ENCODE results near the gene UBR7.

DNA sequence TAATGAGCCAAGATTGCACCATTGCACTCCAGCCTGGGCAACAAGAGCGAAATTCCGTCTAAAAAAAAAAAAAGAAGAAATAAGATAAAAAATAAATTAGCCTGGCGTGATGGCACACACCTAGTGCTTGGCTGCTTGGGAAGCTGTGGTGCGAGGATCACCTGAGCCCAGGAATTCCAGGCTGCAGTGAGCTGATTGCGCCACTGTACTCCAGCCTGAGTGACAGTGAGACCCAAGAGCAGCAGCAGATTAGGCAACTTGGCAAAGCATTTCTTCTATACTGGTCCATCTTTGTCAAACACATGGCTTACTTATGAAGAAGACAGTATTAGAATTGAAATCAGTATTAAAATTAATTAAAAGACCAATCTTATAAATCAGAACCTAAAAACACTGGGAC, 6.5 kb upstream of the UBR7 start:
- TF ChIP-seq, protein P1, sequence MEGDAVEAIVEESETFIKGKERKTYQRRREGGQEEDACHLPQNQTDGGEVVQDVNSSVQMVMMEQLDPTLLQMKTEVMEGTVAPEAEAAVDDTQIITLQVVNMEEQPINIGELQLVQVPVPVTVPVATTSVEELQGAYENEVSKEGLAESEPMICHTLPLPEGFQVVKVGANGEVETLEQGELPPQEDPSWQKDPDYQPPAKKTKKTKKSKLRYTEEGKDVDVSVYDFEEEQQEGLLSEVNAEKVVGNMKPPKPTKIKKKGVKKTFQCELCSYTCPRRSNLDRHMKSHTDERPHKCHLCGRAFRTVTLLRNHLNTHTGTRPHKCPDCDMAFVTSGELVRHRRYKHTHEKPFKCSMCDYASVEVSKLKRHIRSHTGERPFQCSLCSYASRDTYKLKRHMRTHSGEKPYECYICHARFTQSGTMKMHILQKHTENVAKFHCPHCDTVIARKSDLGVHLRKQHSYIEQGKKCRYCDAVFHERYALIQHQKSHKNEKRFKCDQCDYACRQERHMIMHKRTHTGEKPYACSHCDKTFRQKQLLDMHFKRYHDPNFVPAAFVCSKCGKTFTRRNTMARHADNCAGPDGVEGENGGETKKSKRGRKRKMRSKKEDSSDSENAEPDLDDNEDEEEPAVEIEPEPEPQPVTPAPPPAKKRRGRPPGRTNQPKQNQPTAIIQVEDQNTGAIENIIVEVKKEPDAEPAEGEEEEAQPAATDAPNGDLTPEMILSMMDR (IDR thresholded peaks at IDR 0.05) = no peak
- no peak for TF ChIP-seq STAT6 (CRISPR knock-in tag; conservative IDR thresholded peaks at IDR 0.05; ENCODE audit: low read depth)
